Dendritic cell treated with granulocyte-macrophage colony-stimulating factor and Interleukin-4, amounts not matched to agents 40 ng/mL and 50 ng/mL, for 4 days (primary cell): Measurements from ENCODE around the gene CLCNKA.
"Not testable (repeated sequence)": the region's sequence is repeated elsewhere in the genome, so short reads cannot be mapped to it uniquely, and the experiment has no call there.

Experiments
- H3K27ac Mint-ChIP-seq: one replicate; pipeline ENCODE4 v1.8.0; 2022; ENCODE audit warnings: mild to moderate bottlenecking, mixed read lengths
- H3K27me3 Mint-ChIP-seq: one replicate; pipeline ENCODE4 v1.8.0; 2022; ENCODE audit warnings: mild to moderate bottlenecking, mixed read lengths
- H3K36me3 Mint-ChIP-seq: one replicate; pipeline ENCODE4 v1.8.0; 2022; ENCODE audit warnings: low read depth, mixed read lengths
- H3K4me1 Mint-ChIP-seq: one replicate; pipeline ENCODE4 v1.8.0; 2022; ENCODE audit warnings: low read depth, mixed read lengths
- H3K4me3 Mint-ChIP-seq: one replicate; pipeline ENCODE4 v1.8.0; 2022; ENCODE audit warnings: mild to moderate bottlenecking, moderate library complexity, mixed read lengths
- H3K9me3 Mint-ChIP-seq: one replicate; pipeline ENCODE4 v1.8.0; 2022; ENCODE audit warnings: mixed read lengths
- intact Hi-C: fragments of 100-400 bp; cut with micrococcal nuclease; formaldehyde crosslinking; loops from one replicate; pipeline ENCODE4 v1.15.0; 2022

Gene CLCNKA

DNA sequence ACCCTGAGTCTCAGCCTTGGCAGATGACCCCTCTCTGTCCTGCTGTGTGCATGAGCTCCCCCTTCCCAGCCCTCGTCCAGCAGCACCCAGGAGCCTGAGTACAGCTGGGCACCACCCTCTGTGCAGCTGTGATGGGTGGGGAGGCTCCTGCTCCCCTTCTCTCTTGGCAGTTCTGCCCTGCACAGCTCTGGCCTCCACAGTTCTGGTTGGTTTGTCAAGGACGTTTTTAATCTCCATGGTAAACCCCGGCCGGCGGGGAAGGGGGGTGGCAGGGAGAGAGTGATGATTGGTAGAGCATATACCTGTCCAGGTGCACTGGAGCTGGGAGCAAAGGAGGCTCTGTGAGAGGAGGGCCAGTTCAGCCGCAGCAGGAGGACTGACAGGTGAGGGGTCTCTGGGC lies at the start of gene CLCNKA:
CLCNKA (plus strand) TSS at position 356 of the 400 bp plus-strand sequence. CDS start 584 bp downstream, outside the sequence.
- Mint-ChIP-seq H3K27me3 (peaks cover 46% of the 10 kb centered on the region), H3K4me3 (no peak within 1 kb of the TSS), H3K36me3 (no peaks in the 10 kb centered on the region), H3K9me3 (no peaks in the 10 kb centered on the region), H3K4me1 (peaks cover 12% of the 10 kb centered on the region), H3K27ac (peak within 1 kb of the TSS; percentile 5)
- intact Hi-C loops, result no loop called here

DNA sequence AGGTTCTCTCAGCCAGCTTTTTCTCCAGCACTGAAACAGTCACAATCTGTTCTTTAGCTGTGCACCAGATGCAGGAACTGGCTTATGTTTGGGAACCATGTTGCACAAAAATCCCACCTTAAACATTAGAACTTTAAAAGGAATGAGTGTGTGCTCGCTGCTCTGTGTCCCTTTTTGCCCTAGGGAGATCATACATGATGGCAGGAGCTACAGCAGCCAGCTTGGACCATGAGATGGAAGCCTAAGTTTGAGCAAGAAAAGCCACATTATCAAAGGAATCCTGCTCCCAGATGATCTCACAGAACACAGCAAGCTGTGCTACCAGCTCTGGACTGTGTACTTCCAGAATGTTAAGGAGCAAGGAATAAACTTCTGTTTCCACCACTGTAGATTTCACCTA lies 49.4 kb upstream of the CLCNKA start:
- H3K4me1 Mint-ChIP-seq, result peaks cover 47% of the 10 kb centered on the region
- H3K4me3 Mint-ChIP-seq, result no peak overlapping the region

DNA sequence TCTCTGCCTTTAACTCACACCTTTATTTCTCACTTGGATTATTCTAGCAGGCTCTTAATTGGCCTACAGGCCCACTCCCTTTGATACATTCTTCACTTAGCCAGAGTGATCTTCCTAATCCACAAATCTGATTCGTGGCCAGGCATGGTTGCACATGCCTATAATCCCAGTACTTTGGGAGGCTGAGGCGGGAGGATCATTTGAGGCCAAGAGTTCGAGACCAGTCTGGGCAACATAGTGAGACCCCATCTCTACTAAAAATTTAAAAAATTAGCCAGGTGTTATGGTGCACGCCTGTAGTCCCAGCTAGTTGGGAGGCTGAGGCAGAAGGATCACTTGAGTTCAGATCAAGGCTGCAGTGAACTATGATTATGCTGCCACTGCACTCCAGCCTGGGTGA lies 48.1 kb upstream of the CLCNKA start:
- peaks cover 33% of the 10 kb centered on the region for H3K4me1 Mint-ChIP-seq
- no peak overlapping the region for H3K27ac Mint-ChIP-seq
- intact Hi-C loops, result no loop called here
- H3K9me3 Mint-ChIP-seq, result no peaks in the 10 kb centered on the region
- peaks cover 47% of the 10 kb centered on the region for H3K36me3 Mint-ChIP-seq
- H3K27me3 Mint-ChIP-seq, result no peaks in the 10 kb centered on the region
- no peak overlapping the region for H3K4me3 Mint-ChIP-seq

More for the DNA sequence above, 49.4 kb upstream of the CLCNKA start:
- no peaks in the 10 kb centered on the region for H3K9me3 Mint-ChIP-seq
- intact Hi-C loops, result no loop called here
- no peak overlapping the region for H3K27ac Mint-ChIP-seq
- peaks cover 58% of the 10 kb centered on the region for H3K36me3 Mint-ChIP-seq
- no peaks in the 10 kb centered on the region for H3K27me3 Mint-ChIP-seq

DNA sequence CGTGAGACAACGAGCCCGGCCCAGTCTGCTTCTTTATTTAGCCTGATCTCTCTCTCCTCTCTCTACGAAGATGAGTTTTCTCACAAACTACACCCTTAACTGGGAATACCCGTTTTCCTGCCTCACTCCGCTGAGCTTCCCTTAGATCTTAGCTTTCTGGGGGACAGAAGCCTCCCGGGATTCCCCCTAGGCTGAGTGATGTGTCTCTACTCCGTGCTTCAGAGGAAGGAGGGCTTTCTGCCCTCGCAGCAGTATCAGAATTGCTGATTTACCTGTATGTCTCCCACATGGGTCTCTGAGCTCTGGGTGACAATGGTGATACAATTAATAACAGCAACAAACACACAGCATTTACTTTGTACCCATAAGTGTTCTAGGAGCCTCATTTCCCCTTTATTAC lies 47.0 kb upstream of the CLCNKA start:
- Mint-ChIP-seq H3K4me3 (peak overlapping the region; percentile 93), H3K27ac (peak overlapping the region; percentile 91), H3K9me3 (no peaks in the 10 kb centered on the region), H3K36me3 (peaks cover 36% of the 10 kb centered on the region), H3K27me3 (no peaks in the 10 kb centered on the region), H3K4me1 (peaks cover 33% of the 10 kb centered on the region)
- intact Hi-C loops, result no loop called here

DNA sequence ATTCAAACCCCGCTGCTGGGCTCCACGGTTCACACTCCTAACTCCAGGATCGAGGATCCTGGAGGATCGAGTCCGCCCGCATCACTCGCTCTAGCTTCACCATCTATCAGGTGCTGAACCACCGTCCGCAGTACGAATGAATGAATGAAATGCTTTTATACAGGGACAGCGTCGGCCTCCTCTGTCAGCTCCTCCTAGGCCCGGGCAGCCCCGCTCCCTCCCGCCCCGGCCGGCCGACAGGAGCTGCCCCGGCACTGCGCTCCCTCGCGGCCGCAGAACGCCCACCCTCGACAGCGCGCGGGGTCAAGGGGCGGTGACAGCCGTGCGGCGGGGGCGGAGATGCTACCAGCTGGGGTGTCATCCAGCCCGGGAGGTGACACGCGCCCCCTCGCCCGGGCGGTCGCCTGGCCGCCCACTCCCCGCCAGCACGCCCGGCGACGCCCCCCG lies 46.5 kb upstream of the CLCNKA start:
- H3K36me3 Mint-ChIP-seq, result peaks cover 31% of the 10 kb centered on the region
- peak overlapping the region; percentile 91 for H3K27ac Mint-ChIP-seq
- no peaks in the 10 kb centered on the region for H3K27me3 Mint-ChIP-seq
- peaks cover 33% of the 10 kb centered on the region for H3K4me1 Mint-ChIP-seq
- intact Hi-C loops, result no loop called here
- no peaks in the 10 kb centered on the region for H3K9me3 Mint-ChIP-seq
- H3K4me3 Mint-ChIP-seq, result peak overlapping the region; percentile 93

DNA sequence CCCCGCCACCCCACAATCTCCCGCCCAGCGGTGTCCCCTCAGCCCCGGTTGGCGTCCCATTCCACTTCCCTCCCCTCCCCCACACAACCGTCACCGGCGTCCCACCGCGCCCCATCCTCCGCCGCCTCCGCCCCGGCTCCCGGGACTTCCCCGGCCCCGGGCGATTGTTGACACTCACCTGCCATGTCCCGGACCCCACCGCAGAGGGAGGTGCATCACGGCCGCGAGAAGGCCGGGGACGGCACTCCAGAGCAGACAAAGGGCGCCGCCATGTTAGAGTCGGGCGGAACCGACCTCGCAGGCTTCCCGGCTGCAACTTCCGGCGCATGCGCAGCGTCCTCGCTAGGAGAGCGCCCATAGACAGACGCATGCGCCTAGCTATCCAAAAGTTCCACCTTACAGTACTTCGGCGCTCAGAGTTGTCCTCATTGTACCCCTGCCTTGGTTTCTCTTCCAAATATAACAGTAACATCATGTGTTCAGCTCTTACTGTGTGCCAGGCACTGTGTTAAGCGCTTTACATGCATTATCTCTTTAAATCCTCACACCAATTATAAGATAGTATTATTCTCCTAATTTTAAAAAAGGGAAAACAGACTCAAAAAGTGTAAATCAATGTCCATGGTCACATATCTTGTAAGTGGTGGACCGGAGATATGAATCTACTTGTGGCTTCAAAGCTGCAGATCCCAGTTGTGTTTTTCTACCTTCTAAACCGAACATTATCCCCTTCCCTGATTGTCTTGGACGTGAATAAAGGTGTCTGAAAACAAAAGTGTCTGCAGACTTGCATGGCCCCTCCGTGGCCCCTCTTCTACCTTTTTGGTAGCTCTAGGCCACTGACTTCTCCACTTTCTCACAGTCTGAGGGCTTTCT lies 45.8 kb upstream of the CLCNKA start, which contains the start of gene ZBTB17:
ZBTB17 (minus strand) TSS at position 297 of the 876 bp plus-strand sequence. CDS start 27,606 bp downstream, outside the sequence.
- intact Hi-C loops, result no loop called here
- Mint-ChIP-seq H3K27ac (peak within 1 kb of the TSS; percentile 91), H3K36me3 (peaks cover 30% of the 10 kb centered on the region), H3K4me1 (peaks cover 33% of the 10 kb centered on the region), H3K4me3 (peak within 1 kb of the TSS; percentile 93), H3K27me3 (no peaks in the 10 kb centered on the region), H3K9me3 (no peaks in the 10 kb centered on the region)

DNA sequence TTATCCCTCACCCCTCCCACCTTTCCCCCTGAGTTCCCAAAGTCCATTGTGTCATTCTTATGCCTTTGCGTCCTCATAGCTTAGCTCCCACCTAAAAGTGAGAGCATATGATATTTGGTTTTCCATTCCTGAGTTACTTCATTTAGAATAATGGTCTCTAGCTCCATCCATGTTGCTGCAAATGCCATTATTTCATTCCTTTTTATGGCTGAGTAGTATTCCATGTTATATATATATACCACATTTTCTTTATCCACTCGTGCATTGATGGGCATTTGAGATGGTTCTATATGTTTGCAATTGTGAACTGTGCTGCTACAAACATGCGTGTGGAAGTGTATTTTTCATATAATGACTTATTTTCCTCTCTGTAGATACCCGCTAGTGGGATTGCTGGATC lies 43.9 kb upstream of the CLCNKA start:
- H3K9me3 Mint-ChIP-seq, H3K27ac Mint-ChIP-seq, H3K4me3 Mint-ChIP-seq, intact Hi-C loops, H3K27me3 Mint-ChIP-seq: not testable (repeated sequence)
- Mint-ChIP-seq H3K4me1 (peaks cover 32% of the 10 kb centered on the region), H3K36me3 (peaks cover 17% of the 10 kb centered on the region)

DNA sequence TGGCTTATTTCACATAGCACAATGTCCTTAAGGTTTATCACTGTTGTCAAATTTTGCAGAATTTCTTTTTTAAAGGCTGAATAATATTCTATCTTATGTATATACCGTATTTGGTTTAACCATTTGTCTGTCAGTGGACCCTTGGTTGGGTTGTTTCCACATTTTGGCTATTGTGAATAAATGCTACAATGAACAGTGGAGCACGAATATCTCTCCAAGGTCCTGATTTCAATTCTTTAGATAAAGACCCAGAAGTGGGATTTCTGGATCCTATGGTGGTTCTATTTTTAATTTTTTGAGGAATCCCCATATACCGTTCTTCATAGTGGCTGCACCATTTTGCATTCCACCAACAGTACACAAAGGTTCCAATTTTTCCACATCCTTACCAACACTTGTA lies 40.2 kb upstream of the CLCNKA start:
- Mint-ChIP-seq H3K36me3 (no peaks in the 10 kb centered on the region), H3K4me3 (no peak overlapping the region), H3K27ac (no peak overlapping the region), H3K9me3 (no peaks in the 10 kb centered on the region), H3K4me1 (peaks cover 23% of the 10 kb centered on the region), H3K27me3 (no peaks in the 10 kb centered on the region)
- intact Hi-C loops, result no loop called here

DNA sequence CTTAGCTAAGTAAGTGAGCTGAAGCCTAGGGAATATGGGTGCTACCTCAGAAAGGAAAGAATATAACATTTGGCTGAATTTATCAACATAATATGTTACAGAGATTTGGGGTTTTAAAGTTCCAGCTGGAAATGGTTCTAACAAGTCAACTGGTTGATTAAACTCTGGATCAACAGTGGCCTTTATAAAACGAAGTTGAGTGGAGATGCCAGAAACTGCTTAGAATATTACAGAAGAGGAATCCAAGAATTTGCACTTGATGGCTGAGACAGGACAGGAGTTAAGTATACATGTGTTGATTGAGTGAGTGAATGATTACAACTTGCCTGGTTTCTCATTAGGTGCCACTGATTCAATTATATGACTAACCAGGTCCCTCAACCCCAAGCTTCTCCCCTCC lies 38.6 kb upstream of the CLCNKA start:
- Mint-ChIP-seq H3K36me3 (no peaks in the 10 kb centered on the region), H3K9me3 (no peaks in the 10 kb centered on the region), H3K4me1 (peaks cover 22% of the 10 kb centered on the region), H3K4me3 (no peak overlapping the region), H3K27me3 (no peaks in the 10 kb centered on the region), H3K27ac (no peak overlapping the region)
- intact Hi-C loops, result no loop called here

DNA sequence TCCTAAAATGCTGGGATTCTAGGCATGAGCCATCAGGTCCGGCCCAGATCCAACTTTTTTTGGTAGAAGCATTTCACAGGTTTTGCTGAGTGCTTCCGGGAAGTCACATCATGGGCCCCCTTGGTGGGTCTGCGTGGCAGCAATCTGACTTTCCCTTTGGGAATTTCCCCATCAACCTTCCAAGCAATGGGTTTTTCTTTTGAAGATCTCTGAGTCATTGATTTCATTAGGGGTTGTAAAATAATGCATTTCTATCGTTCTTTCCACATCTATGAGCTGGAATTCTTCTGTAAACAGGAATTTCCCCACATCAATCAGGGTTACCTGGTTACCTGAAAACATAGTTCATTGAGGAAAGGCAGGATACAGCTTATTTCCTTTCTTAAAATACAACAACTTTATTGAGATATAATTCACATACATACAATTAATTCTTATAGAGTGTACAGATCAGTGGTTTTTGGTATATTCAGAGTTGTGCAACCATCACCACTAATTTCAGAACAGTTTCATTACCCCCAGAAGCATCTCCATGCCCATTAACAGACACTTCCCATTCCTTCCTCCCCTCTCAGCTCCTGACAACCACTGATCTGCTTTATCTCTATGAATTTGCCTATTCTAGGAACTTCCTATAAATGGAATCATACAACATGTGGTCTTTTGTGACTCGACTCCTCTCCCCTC lies 36.1 kb upstream of the CLCNKA start:
- Mint-ChIP-seq H3K27ac (no peak overlapping the region), H3K27me3 (no peaks in the 10 kb centered on the region), H3K4me1 (peaks cover 22% of the 10 kb centered on the region), H3K36me3 (no peaks in the 10 kb centered on the region), H3K9me3 (no peaks in the 10 kb centered on the region), H3K4me3 (no peak overlapping the region)
- intact Hi-C loops, result no loop called here

DNA sequence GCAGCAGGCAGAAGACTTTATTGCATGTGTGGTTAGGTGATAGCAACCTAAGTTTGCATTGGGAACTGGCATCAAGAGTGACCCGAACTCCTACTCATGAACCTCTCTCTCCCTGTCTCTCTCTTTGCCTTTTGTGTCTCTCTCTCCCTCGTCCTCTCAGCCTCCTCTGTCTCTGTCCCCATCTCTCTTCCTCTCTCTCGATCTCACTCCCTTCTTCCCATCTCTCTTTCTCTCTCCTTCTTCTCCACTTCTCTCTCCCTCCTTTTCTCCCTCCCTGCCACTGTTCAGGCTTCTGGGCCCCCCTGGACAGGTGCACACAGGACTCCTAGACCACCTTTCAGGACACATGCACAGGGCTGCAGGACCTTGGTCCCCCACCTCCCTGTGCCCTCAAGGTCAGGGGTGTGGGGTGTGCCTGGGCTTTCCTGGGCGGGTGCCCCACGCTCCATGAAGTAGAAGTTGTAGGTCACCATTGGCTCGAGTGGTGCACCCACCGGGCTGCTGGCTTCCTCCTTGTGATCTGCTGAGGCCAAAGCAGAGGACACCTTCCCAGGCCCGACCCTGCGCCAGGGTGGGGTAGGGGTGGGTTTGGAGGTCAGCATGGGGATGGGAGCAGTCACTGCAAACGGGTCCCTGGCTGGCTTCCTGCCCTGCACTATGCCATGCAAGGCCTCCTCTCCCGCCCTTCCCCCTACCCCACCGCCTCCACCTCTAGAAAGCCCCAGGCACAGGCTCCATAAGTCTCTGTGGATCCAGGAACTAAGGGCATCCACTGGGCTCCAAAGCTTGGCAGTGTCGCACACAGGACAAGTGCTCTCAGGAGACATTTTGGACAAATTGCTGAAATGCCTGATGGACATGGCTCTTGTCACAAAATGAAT lies 32.7 kb upstream of the CLCNKA start:
- intact Hi-C loops, result no loop called here
- Mint-ChIP-seq H3K9me3 (no peaks in the 10 kb centered on the region), H3K4me3 (no peak overlapping the region), H3K36me3 (no peaks in the 10 kb centered on the region), H3K27me3 (no peaks in the 10 kb centered on the region), H3K27ac (no peak overlapping the region), H3K4me1 (peaks cover 8% of the 10 kb centered on the region)

DNA sequence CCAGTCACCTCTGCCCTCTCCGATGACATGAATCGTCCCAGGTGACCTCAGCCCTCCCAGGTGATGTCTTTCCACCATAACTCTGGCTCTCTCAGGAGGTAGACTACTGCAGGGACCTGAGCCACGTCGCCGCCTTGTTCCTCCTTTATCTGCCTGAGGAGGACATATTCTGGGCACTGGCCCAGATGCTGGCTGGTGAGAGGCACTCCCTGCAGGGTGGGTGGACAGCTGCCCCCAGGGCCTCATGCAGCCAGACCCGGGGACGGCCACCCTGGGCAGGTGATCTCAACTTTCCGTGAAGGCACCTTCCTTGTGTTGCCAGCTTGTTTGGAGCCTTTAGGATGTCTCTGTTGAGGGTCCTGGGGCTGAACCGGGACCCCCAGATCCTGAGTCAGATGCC lies 32.1 kb upstream of the CLCNKA start:
- H3K27me3 Mint-ChIP-seq, result no peaks in the 10 kb centered on the region
- peaks cover 8% of the 10 kb centered on the region for H3K4me1 Mint-ChIP-seq
- no peaks in the 10 kb centered on the region for H3K36me3 Mint-ChIP-seq
- H3K9me3 Mint-ChIP-seq, result no peaks in the 10 kb centered on the region
- intact Hi-C loops, result no loop called here
- no peak overlapping the region for H3K27ac Mint-ChIP-seq
- H3K4me3 Mint-ChIP-seq, result no peak overlapping the region

DNA sequence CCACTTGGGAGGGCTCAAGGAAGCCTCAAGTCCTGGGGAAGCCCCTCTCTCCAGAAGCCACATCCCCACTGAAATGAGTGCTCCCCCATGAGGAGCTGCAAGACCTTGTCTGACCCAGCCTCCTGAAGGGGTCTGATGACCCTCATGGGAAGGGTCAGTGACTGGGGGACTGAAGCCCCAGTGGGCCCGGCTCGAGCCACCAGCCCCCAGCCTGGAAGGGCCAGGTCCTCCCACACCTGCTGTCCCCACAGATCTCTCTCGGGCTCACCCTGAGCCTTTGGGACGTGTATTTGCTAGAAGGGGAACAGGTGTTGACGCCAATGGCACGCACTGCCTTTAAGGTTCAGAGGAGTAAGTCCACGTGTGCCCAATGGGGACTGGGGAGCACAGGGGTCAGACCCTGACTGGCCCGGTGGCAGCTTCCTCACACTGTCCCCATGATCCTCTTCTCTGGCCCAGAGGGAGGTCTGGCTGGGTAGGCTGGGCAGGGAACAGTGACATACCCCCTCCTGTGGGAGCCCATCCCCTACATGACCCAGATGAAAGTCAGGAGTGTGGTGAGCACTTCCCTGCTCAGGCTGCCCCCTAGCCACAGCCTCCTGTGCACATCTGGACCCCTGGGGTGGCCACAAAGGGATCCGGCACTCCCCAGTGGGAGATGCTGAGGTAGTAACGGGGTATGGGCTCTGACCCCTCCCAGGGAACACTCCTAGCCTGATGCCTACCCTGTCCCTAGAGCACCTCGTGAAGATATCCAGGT lies 30.2 kb upstream of the CLCNKA start:
- Mint-ChIP-seq H3K4me3 (no peak overlapping the region), H3K27ac (no peak overlapping the region), H3K27me3 (no peaks in the 10 kb centered on the region), H3K9me3 (no peaks in the 10 kb centered on the region), H3K36me3 (no peaks in the 10 kb centered on the region), H3K4me1 (no peaks in the 10 kb centered on the region)
- intact Hi-C loops, result no loop called here
